Motor neuron (in vitro differentiated cells): ENCODE measurements around the gene STOML3. TPM values are rescaled to one million over a fixed set of nuclear protein-coding genes. Genes with fewer than 3 reads are reported as not detected.

Source experiments
- ATAC-seq, 8 experiments: fragments of 200-7000 bp; cut with Tn5 transposase; replicated peaks in 6 of 8; 2 replicates each; pipeline ENCODE4 v1.8.0; 2021; ENCODE audit warnings: mild to moderate bottlenecking in 8 of 8, moderate library complexity in 8 of 8
- H3K27ac ChIP-seq, 2 donors: fragments of 250-450 bp; sonication (Bioruptor Pico); 2 replicates each; pipeline ENCODE4 v1.9.0; 2021; ENCODE audit warnings: antibody characterized with exemption in 2 of 2, mild to moderate bottlenecking in 2 of 2, moderate library complexity in 1 of 2
- H3K4me1 ChIP-seq, 2 donors: fragments of 250-450 bp; sonication (Bioruptor Pico); replicated peaks in 1 of 2; 2 replicates each; pipeline ENCODE4 v1.6.1; 2021; ENCODE audit warnings: antibody characterized with exemption in 2 of 2, mild to moderate bottlenecking in 2 of 2, moderate library complexity in 1 of 2
- H3K4me3 ChIP-seq, 5 donors: fragments of 250-450 bp; sonication (Bioruptor Pico); 2 replicates each; pipeline ENCODE4 v1.9.0; 2021; ENCODE audit warnings: antibody characterized with exemption in 5 of 5, mild to moderate bottlenecking in 5 of 5, moderate library complexity in 4 of 5
- WGBS, 10 experiments: fragments of 450-650 bp; shearing (Covaris generic); methylation state at CpG; one replicate each; pipeline ENCODE4 v1.0.0; 2022; 5-methylcytosine and 5-hydroxymethylcytosine counted together
- in situ Hi-C, 9 experiments: fragments of 400-800 bp; cut with MboI; loops; one replicate each; pipeline ENCODE4 v1.15.0; 2021; ENCODE audit warnings: low sequenced_read_pairs in 9 of 9, low pct_unique_long_range_greater_than_20kb in 2 of 9; ENCODE audit not compliant: unreplicated experiment in 9 of 9
- total RNA-seq, 8 experiments: library from RNA; unstranded; fragments of 300-600 nt; gene quantifications; 2 replicates each; pipeline versions ENCODE4 v1.2.3 to v1.2.4, GENCODE V29; 2022

Gene STOML3
- total RNA-seq, 8 experiments from 2014 or later: 0.09 to 19.3 (median 0.15) TPM; not detected in 4

DNA sequence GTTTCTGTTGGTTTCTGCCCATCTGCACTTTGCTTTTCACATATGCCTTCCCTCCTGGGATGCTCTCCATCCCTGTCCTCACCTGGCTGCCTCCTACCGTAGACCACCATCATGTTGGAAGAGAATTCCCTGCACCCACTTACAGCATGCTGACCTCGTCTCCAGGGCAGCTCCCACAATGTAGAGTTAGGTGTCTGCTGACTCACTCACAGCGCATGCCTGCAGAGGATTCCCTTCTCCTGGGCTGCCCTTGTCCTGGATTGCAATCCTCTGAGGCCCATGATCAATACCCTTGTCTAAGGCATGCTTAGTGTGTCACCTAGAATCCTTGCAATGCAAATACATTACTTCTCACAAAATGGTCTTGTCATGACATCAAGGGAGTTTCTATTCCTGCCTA, 43.6 kb downstream of the STOML3 start:
- ATAC-seq: peak in 7 of 8 experiments; percentile 64 to 98 (median 85)
- H3K4me1 ChIP-seq: peaks cover 0 to 5% of the 10 kb centered on the region in 2 donors
- no peak overlapping the region for H3K4me3 ChIP-seq
- in situ Hi-C loops: no loop called here
- WGBS, 10 experiments: 0 to 75% methylated on average over 1 to 3 of the region's 3 CpGs; no CpG with 5 or more reads in 8 of the 10 experiments
- H3K27ac ChIP-seq: no peak overlapping the region

DNA sequence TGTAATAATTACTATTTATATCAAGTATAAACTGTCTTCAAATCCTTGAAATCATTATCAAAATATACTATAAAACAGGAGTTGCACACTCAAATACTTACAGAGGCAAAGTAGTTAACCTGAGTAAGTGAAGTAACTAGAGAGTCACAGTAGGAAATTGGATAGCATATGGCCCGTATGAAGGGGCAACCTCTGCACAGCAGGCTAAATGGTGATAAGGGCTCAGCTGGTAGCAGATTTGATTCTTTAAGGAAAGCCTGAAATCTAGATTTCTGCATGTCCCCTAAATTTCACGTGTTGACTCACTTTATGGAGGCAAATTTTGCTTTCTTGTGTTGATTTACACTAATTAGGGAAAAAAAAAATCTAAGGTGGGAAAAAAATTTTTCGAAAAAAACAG, 46.4 kb downstream of the STOML3 start:
- 3 to 61% (median 40%) methylated on average over 2 to 3 of the region's 3 CpGs; no CpG with 5 or more reads in 1 of the 10 experiments for WGBS, 10 experiments
- Histone ChIP-seq H3K4me1 (peaks cover 0 to 5% of the 10 kb centered on the region in 2 donors), H3K27ac (no peak overlapping the region), H3K4me3 (no peak overlapping the region)
- in situ Hi-C loops: no loop called here
- ATAC-seq: no peak

DNA sequence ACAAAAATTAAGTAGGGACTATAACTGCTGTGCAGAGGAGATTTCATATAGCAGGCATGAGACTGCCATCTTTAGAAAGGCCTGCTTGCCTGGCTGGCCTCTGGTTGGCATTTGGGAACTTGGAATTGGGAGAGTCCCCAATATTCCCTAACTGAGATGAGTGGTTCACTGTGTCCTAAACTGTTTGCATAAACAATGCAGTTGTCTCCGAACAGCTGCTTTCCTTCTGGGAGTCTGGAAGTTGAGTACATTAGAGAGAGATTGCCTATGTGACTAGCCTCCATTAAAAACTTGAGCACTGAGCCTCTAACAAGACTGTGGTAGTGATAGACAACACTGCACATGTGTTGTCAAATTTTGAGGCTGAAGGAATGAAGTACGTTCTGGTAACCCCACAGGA, 47.4 kb downstream of the STOML3 start:
- ATAC-seq: no peak
- peaks cover 0 to 5% of the 10 kb centered on the region in 2 donors for H3K4me1 ChIP-seq
- no peak overlapping the region for H3K27ac ChIP-seq
- 8 to 100% (median 84%) methylated on average over 1 to 2 of the region's 2 CpGs; no CpG with 5 or more reads in 2 of the 10 experiments for WGBS, 10 experiments
- H3K4me3 ChIP-seq: no peak overlapping the region
- in situ Hi-C loops: no loop called here

DNA sequence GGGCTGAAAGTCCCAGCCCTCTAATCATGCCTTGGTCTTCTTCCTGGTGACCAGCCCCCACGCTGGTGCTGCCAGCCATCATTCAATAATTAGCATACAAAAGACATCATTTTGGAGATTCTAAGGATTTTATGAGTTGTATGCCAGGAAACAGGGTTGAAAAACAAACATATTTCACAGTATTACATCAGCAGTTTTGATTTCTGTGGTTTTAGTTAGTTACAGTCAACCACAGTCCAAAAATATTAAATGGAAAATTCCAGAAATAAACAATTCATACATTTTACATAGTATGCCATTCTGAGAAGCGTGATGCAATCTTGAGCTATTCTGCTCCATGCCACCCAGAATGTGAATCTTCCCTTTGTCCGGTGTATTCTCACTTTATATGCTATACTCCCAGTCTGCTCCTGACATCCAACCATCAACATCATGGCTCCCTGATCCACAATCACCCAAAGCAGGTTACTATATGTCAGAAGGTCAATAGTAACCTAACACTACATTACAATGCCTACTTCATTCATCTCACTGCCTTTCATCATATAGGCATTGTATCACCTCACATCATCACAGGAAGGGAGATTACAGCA, 49.2 kb downstream of the STOML3 start:
- WGBS, 10 experiments: 0 to 92% (median 59%) methylated on average over 1 to 3 of the region's 3 CpGs; no CpG with 5 or more reads in 2 of the 10 experiments
- in situ Hi-C loops: no loop called here
- ATAC-seq: peak in 3 of 8 experiments; percentile 21 to 49 (median 36)
- Histone ChIP-seq H3K4me3 (no peak overlapping the region), H3K27ac (no peak overlapping the region), H3K4me1 (no peaks in the 10 kb centered on the region)

DNA sequence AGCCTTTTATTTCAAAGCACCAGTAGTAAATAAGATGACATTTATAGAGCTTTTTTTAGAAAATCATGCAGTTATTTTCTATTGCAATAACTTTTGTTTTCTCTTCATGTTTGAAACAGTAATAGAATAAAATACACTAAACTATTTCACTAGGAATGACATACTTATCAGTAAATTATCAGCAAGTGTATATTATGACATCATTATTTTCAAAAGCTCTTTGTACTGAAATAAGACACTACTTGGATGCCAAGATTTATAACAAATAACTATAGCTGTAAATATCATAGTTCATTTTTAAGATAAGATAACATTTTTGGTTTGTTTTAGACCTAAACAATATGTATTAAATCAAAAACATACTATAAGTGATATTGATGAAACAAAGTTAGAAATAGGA, 56.8 kb downstream of the STOML3 start:
- H3K4me1 ChIP-seq: no peaks in the 10 kb centered on the region
- in situ Hi-C loops: no loop called here
- no peak overlapping the region for H3K4me3 ChIP-seq
- ATAC-seq: no peak
- no peak overlapping the region for H3K27ac ChIP-seq

DNA sequence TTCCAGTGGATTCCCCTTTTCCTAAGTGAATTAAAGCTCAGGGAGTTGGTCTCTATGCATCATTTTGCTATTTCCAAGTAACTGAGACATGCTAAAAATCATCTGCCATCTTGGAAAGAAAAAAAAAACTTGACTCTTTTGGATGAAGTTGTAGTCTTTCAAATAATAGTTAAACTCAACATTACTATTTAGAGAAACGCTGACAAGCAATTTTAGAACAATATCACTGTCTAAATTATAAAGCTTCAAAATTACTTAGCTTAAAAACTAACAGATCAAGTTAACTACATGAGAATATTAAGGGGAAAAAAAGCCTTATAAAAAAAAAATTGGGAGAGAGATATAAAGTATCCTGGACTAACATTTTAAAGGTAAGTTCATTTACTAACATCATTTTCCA, 68.5 kb downstream of the STOML3 start:
- 14 to 100% (median 79%) methylated on average over 1 of the region's 1 CpG; no CpG with 5 or more reads in 1 of the 10 experiments for WGBS, 10 experiments
- ATAC-seq: no peak
- no peak overlapping the region for H3K4me3 ChIP-seq
- in situ Hi-C loops: no loop called here
- no peaks in the 10 kb centered on the region for H3K4me1 ChIP-seq
- H3K27ac ChIP-seq: no peak overlapping the region

DNA sequence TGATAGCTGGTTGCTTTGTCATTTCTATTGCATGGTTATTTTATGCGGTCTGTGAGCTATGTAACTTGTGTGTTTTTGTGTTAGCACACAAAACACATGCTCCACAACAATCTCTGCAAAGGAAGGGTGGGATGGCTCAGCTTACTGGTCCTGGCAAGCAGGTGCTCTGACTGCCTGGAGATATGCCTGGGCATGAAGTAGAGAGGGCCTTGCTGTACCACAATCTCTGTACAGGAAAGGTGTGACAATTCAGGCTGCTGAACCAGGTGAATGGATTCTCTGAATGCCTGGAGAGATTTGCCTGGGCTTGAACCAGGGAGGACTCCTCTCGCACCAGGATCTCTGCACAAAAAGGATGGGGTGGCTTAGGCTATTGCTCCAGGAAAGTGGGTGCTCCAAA, 69.5 kb downstream of the STOML3 start:
- no peak overlapping the region for H3K4me3 ChIP-seq
- no peaks in the 10 kb centered on the region for H3K4me1 ChIP-seq
- in situ Hi-C loops: no loop called here
- WGBS, 10 experiments: 0 to 100% (median 100%) methylated on average over 1 of the region's 2 CpGs; no CpG with 5 or more reads in 4 of the 10 experiments
- no peak overlapping the region for H3K27ac ChIP-seq
- ATAC-seq: no peak

Other genes with a start within 250 kb of the STOML3 start
- 10 to 100 TPM in 6 of 8 experiments, 1 to 10 TPM in 2; 6.3 to 43.2 (median 14.1) TPM for gene PROSER1, start 47.3 kb upstream of the STOML3 start, total RNA-seq
- 10 to 100 TPM; 14.4 to 35.4 (median 20.2) TPM for gene NHLRC3, start 47.6 kb upstream of the STOML3 start, total RNA-seq